ENCODE results near the gene FAM200B.

The FAM200B gene

DNA sequence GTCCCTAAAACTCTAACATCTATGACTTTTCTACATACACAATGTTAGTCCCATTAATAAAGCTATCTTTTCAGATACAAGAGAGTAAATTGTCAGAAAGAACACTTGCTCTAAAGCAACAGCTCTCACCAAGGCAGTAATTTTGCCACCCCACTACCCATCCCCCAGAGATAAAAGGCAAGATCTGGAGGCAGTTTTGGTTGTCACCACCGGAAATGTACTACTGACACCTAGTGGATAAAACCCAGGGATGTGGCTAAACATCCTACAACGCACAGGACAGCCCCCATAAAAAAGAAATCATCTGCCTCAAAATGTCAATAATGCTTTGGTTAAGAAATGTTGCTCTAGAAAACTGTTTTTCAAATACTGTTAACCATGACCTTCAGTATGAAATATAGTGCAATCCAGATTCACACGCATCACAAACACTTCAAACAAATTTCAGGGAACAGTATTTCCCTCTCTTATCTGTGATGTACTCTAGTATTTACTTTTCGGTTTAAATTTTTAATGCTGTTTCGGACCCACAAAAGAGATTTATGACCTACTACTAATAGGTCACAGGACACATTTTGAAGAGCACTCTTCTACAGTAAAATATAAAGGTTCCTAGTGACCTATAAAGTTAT is 31.6 kb upstream of the FAM200B start:
- Histone ChIP-seq H3K27ac (ENCODE audit: low read length) (no peak overlapping the region), H3K9me3 (ENCODE audit: insufficient read depth, low read length) (no peaks in the 10 kb centered on the region), H3K27me3 (ENCODE audit: low read depth, low read length) (no peaks in the 10 kb centered on the region), H3K9ac (ENCODE audit: low read length) (no peak overlapping the region), H3K4me3 (ENCODE audit: low read length) (no peak overlapping the region), H3K36me3 (replicated peaks; ENCODE audit: low read depth, low read length) (no peaks in the 10 kb centered on the region), H2AFZ (ENCODE audit: low read depth, low read length) (no peak overlapping the region), H3K79me2 (ENCODE audit: low read length) (peaks cover 81% of the 10 kb centered on the region), H3K4me1 (ENCODE audit: low read length) (peaks cover 22% of the 10 kb centered on the region), H3K4me2 (ENCODE audit: low read length) (peak overlapping the region; percentile 31; the same call in 1 of the 2 replicates), H4K20me1 (ENCODE audit: insufficient read depth, low read length) (peaks cover 9% of the 10 kb centered on the region)
- TF ChIP-seq EZH2phosphoT487 (IDR thresholded peaks at IDR 0.05; ENCODE audit: low read depth), result no peak
- TF ChIP-seq, protein P1, sequence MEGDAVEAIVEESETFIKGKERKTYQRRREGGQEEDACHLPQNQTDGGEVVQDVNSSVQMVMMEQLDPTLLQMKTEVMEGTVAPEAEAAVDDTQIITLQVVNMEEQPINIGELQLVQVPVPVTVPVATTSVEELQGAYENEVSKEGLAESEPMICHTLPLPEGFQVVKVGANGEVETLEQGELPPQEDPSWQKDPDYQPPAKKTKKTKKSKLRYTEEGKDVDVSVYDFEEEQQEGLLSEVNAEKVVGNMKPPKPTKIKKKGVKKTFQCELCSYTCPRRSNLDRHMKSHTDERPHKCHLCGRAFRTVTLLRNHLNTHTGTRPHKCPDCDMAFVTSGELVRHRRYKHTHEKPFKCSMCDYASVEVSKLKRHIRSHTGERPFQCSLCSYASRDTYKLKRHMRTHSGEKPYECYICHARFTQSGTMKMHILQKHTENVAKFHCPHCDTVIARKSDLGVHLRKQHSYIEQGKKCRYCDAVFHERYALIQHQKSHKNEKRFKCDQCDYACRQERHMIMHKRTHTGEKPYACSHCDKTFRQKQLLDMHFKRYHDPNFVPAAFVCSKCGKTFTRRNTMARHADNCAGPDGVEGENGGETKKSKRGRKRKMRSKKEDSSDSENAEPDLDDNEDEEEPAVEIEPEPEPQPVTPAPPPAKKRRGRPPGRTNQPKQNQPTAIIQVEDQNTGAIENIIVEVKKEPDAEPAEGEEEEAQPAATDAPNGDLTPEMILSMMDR (IDR thresholded peaks at IDR 0.05; ENCODE audit: low read depth, low read length), result peak; percentile 84

DNA sequence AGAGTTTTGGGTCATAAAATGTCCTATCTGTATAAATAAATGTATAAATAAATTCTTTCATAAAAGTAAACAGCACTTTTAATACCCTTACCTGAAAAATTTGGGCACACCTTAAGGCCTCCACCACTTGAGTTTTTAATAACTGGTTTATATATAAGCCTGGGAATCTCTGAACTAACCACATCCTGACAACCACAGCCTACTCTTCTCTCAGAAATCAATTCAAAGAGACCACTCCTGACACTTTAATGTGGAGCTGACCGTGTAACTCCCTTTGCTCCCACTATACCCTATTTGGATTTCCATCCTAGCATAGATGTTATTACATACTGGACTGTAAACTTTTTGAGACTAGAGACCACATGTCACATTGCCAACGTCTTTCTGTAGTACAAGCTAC is 30.0 kb upstream of the FAM200B start:
- H3K27ac ChIP-seq (ENCODE audit: low read length), result no peak overlapping the region
- peaks cover 72% of the 10 kb centered on the region for H3K79me2 ChIP-seq (ENCODE audit: low read length)
- H3K9ac ChIP-seq (ENCODE audit: low read length), result no peak overlapping the region
- TF ChIP-seq, protein P1 (IDR thresholded peaks at IDR 0.05; ENCODE audit: low read depth, low read length), result no peak
- TF ChIP-seq EZH2phosphoT487 (IDR thresholded peaks at IDR 0.05; ENCODE audit: low read depth), result no peak
- no peaks in the 10 kb centered on the region for H3K36me3 ChIP-seq (replicated peaks; ENCODE audit: low read depth, low read length)
- H2AFZ ChIP-seq (ENCODE audit: low read depth, low read length), result no peak overlapping the region
- peaks cover 9% of the 10 kb centered on the region for H4K20me1 ChIP-seq (ENCODE audit: insufficient read depth, low read length)
- no peaks in the 10 kb centered on the region for H3K9me3 ChIP-seq (ENCODE audit: insufficient read depth, low read length)
- H3K4me3 ChIP-seq (ENCODE audit: low read length), result no peak overlapping the region
- no peak overlapping the region for H3K4me2 ChIP-seq (ENCODE audit: low read length)
- no peaks in the 10 kb centered on the region for H3K27me3 ChIP-seq (ENCODE audit: low read depth, low read length)
- H3K4me1 ChIP-seq (ENCODE audit: low read length), result peaks cover 28% of the 10 kb centered on the region

DNA sequence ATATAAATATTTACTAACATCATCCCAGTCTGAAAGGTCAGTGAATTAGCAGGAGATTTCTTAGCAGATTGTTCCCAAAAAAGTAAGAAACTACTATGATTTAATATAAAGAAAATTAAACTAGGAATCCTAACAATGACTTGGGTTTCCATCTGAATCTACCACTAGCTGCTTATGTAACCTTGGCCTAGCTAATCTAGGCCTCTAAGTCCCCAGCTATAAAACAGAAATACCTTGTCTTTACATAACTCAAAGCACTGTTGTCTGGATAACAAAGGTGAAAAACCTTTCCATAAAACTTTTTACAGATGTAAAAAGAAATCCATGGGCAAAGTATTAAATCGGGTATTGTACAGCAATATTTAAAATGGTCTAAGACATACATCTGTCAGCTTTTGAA is 29.4 kb upstream of the FAM200B start:
- H3K4me1 ChIP-seq (ENCODE audit: low read length), result peaks cover 28% of the 10 kb centered on the region
- H3K4me3 ChIP-seq (ENCODE audit: low read length), result no peak overlapping the region
- TF ChIP-seq, protein P1 (IDR thresholded peaks at IDR 0.05; ENCODE audit: low read depth, low read length), result no peak
- no peak for TF ChIP-seq EZH2phosphoT487 (IDR thresholded peaks at IDR 0.05; ENCODE audit: low read depth)
- H3K27me3 ChIP-seq (ENCODE audit: low read depth, low read length), result no peaks in the 10 kb centered on the region
- H3K79me2 ChIP-seq (ENCODE audit: low read length), result peaks cover 69% of the 10 kb centered on the region
- H3K9ac ChIP-seq (ENCODE audit: low read length), result no peak overlapping the region
- H4K20me1 ChIP-seq (ENCODE audit: insufficient read depth, low read length), result peaks cover 9% of the 10 kb centered on the region
- no peaks in the 10 kb centered on the region for H3K36me3 ChIP-seq (replicated peaks; ENCODE audit: low read depth, low read length)
- H3K4me2 ChIP-seq (ENCODE audit: low read length), result no peak overlapping the region
- no peak overlapping the region for H2AFZ ChIP-seq (ENCODE audit: low read depth, low read length)
- H3K9me3 ChIP-seq (ENCODE audit: insufficient read depth, low read length), result no peaks in the 10 kb centered on the region
- H3K27ac ChIP-seq (ENCODE audit: low read length), result no peak overlapping the region

DNA sequence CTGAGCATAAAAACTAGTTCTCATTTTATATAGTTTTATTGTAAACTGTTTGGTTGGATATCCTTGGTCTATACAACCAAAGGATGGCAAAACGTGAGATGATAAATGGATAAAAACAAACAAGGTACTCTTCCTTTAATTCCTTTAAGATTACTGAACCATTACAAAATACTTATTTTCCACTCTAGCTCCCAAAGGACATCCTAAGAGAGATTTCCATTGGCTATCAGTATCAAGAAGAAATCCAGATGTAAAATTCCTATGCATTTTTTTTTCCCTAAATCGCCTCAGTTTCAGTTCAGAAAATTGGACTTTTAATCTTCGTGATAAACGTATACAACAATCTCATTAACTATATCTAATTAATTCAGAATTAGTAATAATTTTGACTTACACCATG is 28.8 kb upstream of the FAM200B start:
- Histone ChIP-seq H3K9me3 (ENCODE audit: insufficient read depth, low read length) (no peaks in the 10 kb centered on the region), H2AFZ (ENCODE audit: low read depth, low read length) (no peak overlapping the region), H4K20me1 (ENCODE audit: insufficient read depth, low read length) (peaks cover 9% of the 10 kb centered on the region), H3K36me3 (replicated peaks; ENCODE audit: low read depth, low read length) (no peaks in the 10 kb centered on the region), H3K27ac (ENCODE audit: low read length) (no peak overlapping the region), H3K27me3 (ENCODE audit: low read depth, low read length) (no peaks in the 10 kb centered on the region), H3K79me2 (ENCODE audit: low read length) (peaks cover 63% of the 10 kb centered on the region), H3K9ac (ENCODE audit: low read length) (no peak overlapping the region), H3K4me1 (ENCODE audit: low read length) (peaks cover 28% of the 10 kb centered on the region), H3K4me2 (ENCODE audit: low read length) (no peak overlapping the region), H3K4me3 (ENCODE audit: low read length) (no peak overlapping the region)
- TF ChIP-seq EZH2phosphoT487 (IDR thresholded peaks at IDR 0.05; ENCODE audit: low read depth), result no peak
- TF ChIP-seq, protein P1 (IDR thresholded peaks at IDR 0.05; ENCODE audit: low read depth, low read length), result no peak

All from OCI-LY3 (cell line).